Keratinocyte (primary cell): Measurements from ENCODE around the gene ZBTB17. TPM values are rescaled to one million over a fixed set of nuclear protein-coding genes. Genes with fewer than 3 reads are reported as not detected.

Experiments used
- DNase-seq: peaks from one replicate; pipeline ENCODE4 v3.0.0-alpha.2; 2011; ENCODE audit warnings: low read depth, missing footprints, low spot score
- FAIRE-seq: peaks from 2 replicates; lab custom pipeline; 2011; peaks lifted over from hg19 to GRCh38; lab: Jason Lieb, UNC
- H2AFZ ChIP-seq: 2 replicates; pipeline ENCODE4 v1.6.0; 2012; ENCODE audit warnings: low read length, control low read depth, inconsistent platforms; ENCODE audit not compliant: control insufficient read depth
- H3K27ac ChIP-seq: 2 replicates; pipeline ENCODE4 v1.5.1; 2011; ENCODE audit warnings: low read length; ENCODE audit not compliant: control insufficient read depth, insufficient read depth
- H3K27me3 ChIP-seq: 3 replicates; pipeline ENCODE4 v1.6.0; 2011; ENCODE audit warnings: low read length; ENCODE audit not compliant: control insufficient read depth, insufficient read depth; ENCODE audit errors: extremely low read depth
- H3K36me3 ChIP-seq, 2 experiments: 2 replicates in 1 of 2; 3 replicates in 1 of 2; pipeline ENCODE4 v1.5.1; 2011; ENCODE audit warnings: low read length in 2 of 2, mild to moderate bottlenecking in 1 of 2; ENCODE audit not compliant: control insufficient read depth in 2 of 2, insufficient read depth in 2 of 2; ENCODE audit errors: extremely low read depth in 1 of 2
- H3K4me1 ChIP-seq: 3 replicates; pipeline ENCODE4 v1.5.1; 2011; ENCODE audit warnings: low read length; ENCODE audit not compliant: control insufficient read depth, insufficient read depth; ENCODE audit errors: extremely low read depth
- H3K4me2 ChIP-seq: 3 replicates; pipeline ENCODE4 v1.6.0; 2011; ENCODE audit warnings: low read depth, low read length; ENCODE audit not compliant: control insufficient read depth, insufficient read depth; ENCODE audit errors: extremely low read depth
- H3K4me3 ChIP-seq, 3 experiments: fragments of 200-600 bp in 1 of 3; sonication (generic) in 1 of 3; 2 replicates in 2 of 3; 3 replicates in 1 of 3; pipeline ENCODE4 v1.5.1; 2011 to 2016; ENCODE audit warnings: low read length in 3 of 3, mild to moderate bottlenecking in 3 of 3, control low read depth in 2 of 3, inconsistent platforms in 1 of 3, low read depth in 1 of 3, mixed read lengths in 1 of 3, mixed run types in 1 of 3, moderate library complexity in 1 of 3; ENCODE audit not compliant: control insufficient read depth in 2 of 3, insufficient read depth in 2 of 3; ENCODE audit errors: extremely low read depth in 1 of 3
- H3K79me2 ChIP-seq: 2 replicates; pipeline ENCODE4 v1.6.0; 2012; ENCODE audit warnings: low read length; ENCODE audit not compliant: control insufficient read depth, insufficient read depth
- H3K9ac ChIP-seq: 3 replicates; pipeline ENCODE4 v1.6.0; 2011; ENCODE audit warnings: low read length; ENCODE audit not compliant: control insufficient read depth, insufficient read depth; ENCODE audit errors: extremely low read depth
- H3K9me1 ChIP-seq: 3 replicates; pipeline ENCODE4 v1.6.0; 2011; ENCODE audit warnings: low read length; ENCODE audit not compliant: control insufficient read depth, insufficient read depth; ENCODE audit errors: extremely low read depth
- H3K9me3 ChIP-seq: 2 replicates; pipeline ENCODE4 v1.5.1; 2012; ENCODE audit warnings: low read depth, low read length; ENCODE audit not compliant: control insufficient read depth
- H4K20me1 ChIP-seq: 3 replicates; pipeline ENCODE4 v1.6.0; 2011; ENCODE audit warnings: low read length; ENCODE audit not compliant: control insufficient read depth, insufficient read depth; ENCODE audit errors: extremely low read depth
- CTCF ChIP-seq, 3 experiments: IDR thresholded peaks in 1 of 3; conservative IDR thresholded peaks in 1 of 3; optimal IDR thresholded peaks in 1 of 3; 2 replicates in 2 of 3; 3 replicates in 1 of 3; pipeline versions ENCODE3 to v1.5.1; 2011; ENCODE audit warnings: low read length in 3 of 3, mild to moderate bottlenecking in 3 of 3, moderate library complexity in 2 of 3, control low read depth in 1 of 3, inconsistent platforms in 1 of 3; ENCODE audit not compliant: insufficient read depth in 2 of 3; ENCODE audit errors: extremely low read depth in 1 of 3
- EZH2 ChIP-seq: IDR thresholded peaks from one replicate; pipeline ENCODE4 v1.6.1; 2012; ENCODE audit warnings: inconsistent platforms, mild to moderate bottlenecking, low read length, moderate library complexity
- dilution Hi-C: fragments of 300-500 bp; cut with MboI; formaldehyde crosslinking; loops from one replicate; pipeline ENCODE4 v1.7.0; 2020; ENCODE audit warnings: low sequenced_read_pairs; ENCODE audit not compliant: extremely low pct_ligation_motif_present
- polyA plus RNA-seq, 5 experiments: library from polyadenylated mRNA; depleted of rRNA in 3 of 5; stranded (reverse) in 3 of 5; stranded (forward) in 1 of 5; unstranded in 1 of 5; fragments of >200 nt; gene quantifications; 1 replicate in 1 of 5; 2 replicates in 3 of 5; 3 replicates in 1 of 5; pipeline versions ENCODE4 v1.2.1 to v1.2.3, GENCODE V29; 2011 to 2012; ENCODE audit warnings: missing spikeins in 2 of 5, low read depth in 1 of 5, low replicate concordance in 1 of 5

The ZBTB17 gene
- polyA plus RNA-seq, 1 donor (not counting 4 experiments of a cell fraction or from before 2014, with no cell fraction given), result 18.4 TPM

- Histone ChIP-seq H3K27ac (no peak overlapping the region), H3K36me3 (peaks cover 41 to 60% of the 10 kb centered on the region in 2 experiments), H2AFZ (no peak overlapping the region), H3K9me1 (no peaks in the 10 kb centered on the region), H3K79me2 (peaks cover 4% of the 10 kb centered on the region), H3K4me3 (no peak overlapping the region), H3K9me3 (no peaks in the 10 kb centered on the region), H3K27me3 (no peaks in the 10 kb centered on the region), H3K4me2 (no peak overlapping the region), H3K9ac (no peak overlapping the region), H4K20me1 (no peaks in the 10 kb centered on the region), H3K4me1 (no peaks in the 10 kb centered on the region)
- no peak for DNase-seq
- FAIRE-seq, result no peak
- TF ChIP-seq EZH2 (no peak), CTCF (optimal IDR thresholded peaks at IDR 0.05 in 1 of 3, IDR thresholded peaks at IDR 0.05 in 1 of 3, conservative IDR thresholded peaks at IDR 0.05 in 1 of 3; ENCODE audit: extremely low read depth in 1 of 3, insufficient read depth in 2 of 3, low read length in 3 of 3) (no peak)
- dilution Hi-C loops, result no loop called here
Observed at GRCh38 chr1:15941044-15941840, 34.7 kb downstream of the ZBTB17 start.

- no peak for FAIRE-seq
- Histone ChIP-seq H3K9me1 (no peaks in the 10 kb centered on the region), H2AFZ (no peak overlapping the region)
Observed at GRCh38 chr1:15940110-15941043, 35.5 kb downstream of the ZBTB17 start.

More at GRCh38 chr1:15940110-15941043, 35.5 kb downstream of the ZBTB17 start:
- H3K9me3 ChIP-seq, result no peaks in the 10 kb centered on the region
- no peak overlapping the region for H3K9ac ChIP-seq
- H3K36me3 ChIP-seq, result peaks cover 39 to 56% of the 10 kb centered on the region in 2 experiments
- no peak for TF ChIP-seq CTCF (optimal IDR thresholded peaks at IDR 0.05 in 1 of 3, IDR thresholded peaks at IDR 0.05 in 1 of 3, conservative IDR thresholded peaks at IDR 0.05 in 1 of 3; ENCODE audit: extremely low read depth in 1 of 3, insufficient read depth in 2 of 3, low read length in 3 of 3)
- TF ChIP-seq EZH2, result no peak
- H3K27ac ChIP-seq, result no peak overlapping the region
- no peaks in the 10 kb centered on the region for H3K27me3 ChIP-seq
- H3K4me3 ChIP-seq, result no peak overlapping the region
- DNase-seq, result no peak
- H3K4me2 ChIP-seq, result no peak overlapping the region
- H3K79me2 ChIP-seq, result peaks cover 3% of the 10 kb centered on the region
- H3K4me1 ChIP-seq, result no peaks in the 10 kb centered on the region
- H4K20me1 ChIP-seq, result no peaks in the 10 kb centered on the region
- dilution Hi-C loops, result no loop called here
